Tibial nerve (tissue), 4 donors: Measurements from ENCODE around the gene BCAS3. TPM values are rescaled to one million over a fixed set of nuclear protein-coding genes. Genes with fewer than 3 reads are reported as not detected.

Experiments used
- DNase-seq, 2 donors: peaks; one replicate each; pipeline ENCODE4 v3.0.0-alpha.2; 2019; ENCODE audit warnings: low spot score in 2 of 2
- H3K27ac ChIP-seq, 4 donors: fragments of 200-600 bp; sonication (generic) in 3 of 4; one replicate each; pipeline ENCODE4 v1.5.1; 2017 to 2019; ENCODE audit warnings: mild to moderate bottlenecking in 1 of 4
- H3K27me3 ChIP-seq, 2 donors: fragments of 200-600 bp; sonication (generic) in 1 of 2; one replicate each; pipeline versions ENCODE4 v1.5.1 to v1.6.0; 2017 to 2019
- H3K36me3 ChIP-seq, 3 donors: fragments of 200-600 bp; sonication (generic); one replicate each; pipeline ENCODE4 v1.5.1; 2018 to 2019
- H3K4me1 ChIP-seq, 4 donors: fragments of 200-600 bp; sonication (generic) in 3 of 4; one replicate each; pipeline ENCODE4 v1.5.1; 2017 to 2019
- H3K4me3 ChIP-seq, 4 donors: fragments of 200-600 bp; sonication (generic) in 3 of 4; one replicate each; pipeline ENCODE4 v1.5.1; 2017 to 2019; ENCODE audit warnings: mild to moderate bottlenecking in 1 of 4, moderate library complexity in 1 of 4
- H3K9me3 ChIP-seq, 4 donors: fragments of 200-600 bp; sonication (generic) in 3 of 4; one replicate each; pipeline ENCODE4 v1.5.1; 2017 to 2019
- EP300 ChIP-seq, 2 donors: sonication (generic); formaldehyde crosslinking; IDR thresholded peaks; one replicate each; pipeline ENCODE4 v1.6.1; 2017; ENCODE audit warnings: antibody characterized with exemption in 2 of 2, mild to moderate bottlenecking in 1 of 2
- POLR2A ChIP-seq, 2 donors: fragments of 450-650 bp; IDR thresholded peaks; one replicate each; pipeline ENCODE4 v1.6.1; 2017; ENCODE audit warnings: antibody characterized with exemption in 2 of 2, mild to moderate bottlenecking in 2 of 2, moderate library complexity in 2 of 2
- WGBS, 2 donors: methylation state at CpG; one replicate each; pipeline ENCODE4 v1.1.5; 2018; 5-methylcytosine and 5-hydroxymethylcytosine counted together
- total RNA-seq, 4 donors: library from RNA; depleted of rRNA; stranded (reverse); fragments of >200 nt; gene quantifications; one replicate each; pipeline ENCODE4 v1.1.0, GENCODE V29; 2016
- TF ChIP-seq, protein P1 (sequence below), 5 experiments: fragments of 200-600 bp in 3 of 5; fragments of 450-650 bp in 2 of 5; sonication (generic) in 3 of 5; IDR thresholded peaks; one replicate each; pipeline ENCODE4 v1.5.1; 2016 to 2019; ENCODE audit warnings: antibody characterized with exemption in 5 of 5, mild to moderate bottlenecking in 3 of 5, moderate library complexity in 2 of 5

BCAS3 gene
- total RNA-seq, 4 donors from 2014 or later, result 26.4 to 48.1 (median 44.8) TPM

GRCh38 chr17:60781880-60782412, 104.3 kb downstream of the BCAS3 start:
- Histone ChIP-seq H3K27me3 (no peaks in the 10 kb centered on the region), H3K9me3 (no peaks in the 10 kb centered on the region), H3K36me3 (no peaks in the 10 kb centered on the region), H3K27ac (no peak overlapping the region), H3K4me1 (no peaks in the 10 kb centered on the region), H3K4me3 (no peak overlapping the region)
- no peak for DNase-seq
- no peak for TF ChIP-seq EP300 (IDR thresholded peaks at IDR 0.05)
- no peak for TF ChIP-seq POLR2A (IDR thresholded peaks at IDR 0.05)
- TF ChIP-seq, protein P1, sequence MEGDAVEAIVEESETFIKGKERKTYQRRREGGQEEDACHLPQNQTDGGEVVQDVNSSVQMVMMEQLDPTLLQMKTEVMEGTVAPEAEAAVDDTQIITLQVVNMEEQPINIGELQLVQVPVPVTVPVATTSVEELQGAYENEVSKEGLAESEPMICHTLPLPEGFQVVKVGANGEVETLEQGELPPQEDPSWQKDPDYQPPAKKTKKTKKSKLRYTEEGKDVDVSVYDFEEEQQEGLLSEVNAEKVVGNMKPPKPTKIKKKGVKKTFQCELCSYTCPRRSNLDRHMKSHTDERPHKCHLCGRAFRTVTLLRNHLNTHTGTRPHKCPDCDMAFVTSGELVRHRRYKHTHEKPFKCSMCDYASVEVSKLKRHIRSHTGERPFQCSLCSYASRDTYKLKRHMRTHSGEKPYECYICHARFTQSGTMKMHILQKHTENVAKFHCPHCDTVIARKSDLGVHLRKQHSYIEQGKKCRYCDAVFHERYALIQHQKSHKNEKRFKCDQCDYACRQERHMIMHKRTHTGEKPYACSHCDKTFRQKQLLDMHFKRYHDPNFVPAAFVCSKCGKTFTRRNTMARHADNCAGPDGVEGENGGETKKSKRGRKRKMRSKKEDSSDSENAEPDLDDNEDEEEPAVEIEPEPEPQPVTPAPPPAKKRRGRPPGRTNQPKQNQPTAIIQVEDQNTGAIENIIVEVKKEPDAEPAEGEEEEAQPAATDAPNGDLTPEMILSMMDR (IDR thresholded peaks at IDR 0.05), result no peak

DNA sequence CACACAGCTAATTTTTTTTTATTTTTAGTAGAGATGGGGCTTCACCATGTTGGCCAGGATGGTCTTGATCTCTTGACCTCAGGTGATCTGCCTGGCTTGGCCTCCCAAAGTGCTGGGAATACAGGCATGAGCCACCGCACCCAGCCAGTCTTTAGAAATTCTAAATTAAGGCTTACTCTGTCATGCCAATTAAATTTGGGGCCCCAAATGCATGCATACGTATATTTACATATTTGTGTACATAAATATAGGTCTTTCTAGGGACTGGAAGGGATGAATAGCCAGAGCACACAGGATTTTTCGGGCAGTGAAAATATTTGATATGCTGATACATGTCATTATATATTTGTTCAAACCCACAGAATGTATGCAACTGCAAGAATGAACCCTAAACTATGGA, 105.1 kb downstream of the BCAS3 start:
- WGBS, 2 donors, result 91 to 94% methylated on average over 3 of the region's 3 CpGs
- Histone ChIP-seq H3K36me3 (no peaks in the 10 kb centered on the region), H3K27ac (no peak overlapping the region), H3K9me3 (no peaks in the 10 kb centered on the region), H3K27me3 (no peaks in the 10 kb centered on the region), H3K4me3 (no peak overlapping the region), H3K4me1 (no peaks in the 10 kb centered on the region)
- TF ChIP-seq, protein P1 (IDR thresholded peaks at IDR 0.05), result no peak
- TF ChIP-seq EP300 (IDR thresholded peaks at IDR 0.05) (no peak), POLR2A (IDR thresholded peaks at IDR 0.05) (no peak)
- DNase-seq, result no peak

GRCh38 chr17:60790205-60790604, 112.6 kb downstream of the BCAS3 start:
- Histone ChIP-seq H3K36me3 (no peaks in the 10 kb centered on the region), H3K9me3 (no peaks in the 10 kb centered on the region), H3K27ac (no peak overlapping the region), H3K27me3 (no peaks in the 10 kb centered on the region), H3K4me3 (no peak overlapping the region), H3K4me1 (no peaks in the 10 kb centered on the region)
- DNase-seq, result no peak
- TF ChIP-seq EP300 (IDR thresholded peaks at IDR 0.05) (no peak), POLR2A (IDR thresholded peaks at IDR 0.05) (no peak)
- TF ChIP-seq, protein P1 (IDR thresholded peaks at IDR 0.05), result no peak

GRCh38 chr17:60792250-60792898, 114.7 kb downstream of the BCAS3 start:
- no peak for TF ChIP-seq EP300 (IDR thresholded peaks at IDR 0.05)
- TF ChIP-seq, protein P1 (IDR thresholded peaks at IDR 0.05), result no peak
- TF ChIP-seq POLR2A (IDR thresholded peaks at IDR 0.05), result no peak
- H3K9me3 ChIP-seq, result no peaks in the 10 kb centered on the region
- H3K36me3 ChIP-seq, result no peaks in the 10 kb centered on the region
- H3K27ac ChIP-seq, result no peak overlapping the region
- H3K4me3 ChIP-seq, result no peak overlapping the region
- H3K27me3 ChIP-seq, result no peaks in the 10 kb centered on the region
- no peak for DNase-seq
- 82 to 87% methylated on average over 4 to 10 of the region's 10 CpGs for WGBS, 2 donors
- no peaks in the 10 kb centered on the region for H3K4me1 ChIP-seq

- Histone ChIP-seq H3K4me1 (peaks cover 0 to 8% (median 0%) of the 10 kb centered on the region in 4 donors), H3K9me3 (no peaks in the 10 kb centered on the region), H3K27ac (no peak overlapping the region), H3K27me3 (no peaks in the 10 kb centered on the region), H3K4me3 (no peak overlapping the region), H3K36me3 (no peaks in the 10 kb centered on the region)
- no peak for TF ChIP-seq POLR2A (IDR thresholded peaks at IDR 0.05)
- no peak for TF ChIP-seq EP300 (IDR thresholded peaks at IDR 0.05)
- TF ChIP-seq, protein P1 (IDR thresholded peaks at IDR 0.05), result no peak
- no peak for DNase-seq
- WGBS, 2 donors, result 56 to 61% methylated on average over 8 of the region's 8 CpGs
These were observed 120.9 kb downstream of the BCAS3 start for GRCh38 chr17:60798576-60798975.
